ENCODE results near the gene CEBPE. TPM values are rescaled to one million over a fixed set of nuclear protein-coding genes. Genes with fewer than 3 reads are reported as not detected.

CEBPE gene
- total and polyA plus RNA-seq, 2 donors (not counting 1 experiment from before 2014, with no cell fraction given), result 0.37 to 0.45 TPM

GRCh38 chr14:23115039-23115731 lies 3.9 kb downstream of the CEBPE start:
- Histone ChIP-seq H2AFZ (ENCODE audit: insufficient read depth, low read depth, low read length, poor library complexity, severe bottlenecking) (no peak overlapping the region), H4K20me1 (ENCODE audit: control insufficient read depth, insufficient read depth, low read length, poor library complexity, severe bottlenecking) (no peaks in the 10 kb centered on the region), H3K9ac (ENCODE audit: low read length) (no peak overlapping the region), H3K79me2 (ENCODE audit: control insufficient read depth, insufficient read depth, low read length) (no peaks in the 10 kb centered on the region), H3K4me1 (ENCODE audit: control insufficient read depth in 2 of 2, insufficient read depth in 2 of 2, low read length in 2 of 2) (peaks cover 14 to 15% of the 10 kb centered on the region in 2 donors), H3K36me3 (replicated peaks in 1 of 2; ENCODE audit: control extremely low read depth in 1 of 2, control insufficient read depth in 1 of 2, extremely low read depth in 1 of 2, insufficient read depth in 2 of 2, low read length in 1 of 2) (no peaks in the 10 kb centered on the region), H3K27ac (ENCODE audit: low read length in 2 of 2) (no peak overlapping the region), H3K9me3 (ENCODE audit: control extremely low read depth in 1 of 3, control insufficient read depth in 2 of 3, insufficient read depth in 1 of 3, low read length in 2 of 3) (peaks cover 0 to 3% (median 0%) of the 10 kb centered on the region in 3 donors), H3K27me3 (replicated peaks in 1 of 4; ENCODE audit: control extremely low read depth in 1 of 4, control insufficient read depth in 3 of 4, insufficient read depth in 4 of 4, low read length in 3 of 4) (peaks cover 0 to 27% (median 11%) of the 10 kb centered on the region in 4 experiments), H3K4me3 (ENCODE audit: control extremely low read depth in 1 of 5, extremely low read depth in 1 of 5, insufficient read depth in 1 of 5, low read depth in 2 of 5, low read length in 4 of 5) (no peak overlapping the region), H3K4me2 (replicated peaks; ENCODE audit: low read depth, low read length, poor library complexity, severe bottlenecking) (no peak overlapping the region)
- no peak overlapping the region for H3K27ac Mint-ChIP-seq
- ATAC-seq (ENCODE audit: low read depth) (no peak), DNase-seq (no peak)
- TF ChIP-seq EZH2 (IDR thresholded peaks at IDR 0.05; ENCODE audit: borderline replicate concordance, insufficient read depth, low read depth, low read length, poor library complexity, severe bottlenecking) (no peak), CTCF (IDR thresholded peaks at IDR 0.05) (no peak)
- H3K4me3 Mint-ChIP-seq, result no peak overlapping the region
- POLR2A ChIA-PET, result no interaction called here
- H3K4me1 Mint-ChIP-seq, result peaks cover 13% of the 10 kb centered on the region
- intact Hi-C loops (cut with micrococcal nuclease), result no loop called here
- CTCF ChIA-PET, result interaction anchor here (0.6 kb wide), 1 partner anchor 365 kb away, joined by 3 read pairs; no protein-coding TSS in a partner anchor
- H3K27me3 Mint-ChIP-seq, result peaks cover 19% of the 10 kb centered on the region
- no peaks in the 10 kb centered on the region for H3K9me3 Mint-ChIP-seq (ENCODE audit: insufficient read depth)
- WGBS (ENCODE audit: insufficient coverage), result 83% methylated on average over 6 of the region's 10 CpGs

DNA sequence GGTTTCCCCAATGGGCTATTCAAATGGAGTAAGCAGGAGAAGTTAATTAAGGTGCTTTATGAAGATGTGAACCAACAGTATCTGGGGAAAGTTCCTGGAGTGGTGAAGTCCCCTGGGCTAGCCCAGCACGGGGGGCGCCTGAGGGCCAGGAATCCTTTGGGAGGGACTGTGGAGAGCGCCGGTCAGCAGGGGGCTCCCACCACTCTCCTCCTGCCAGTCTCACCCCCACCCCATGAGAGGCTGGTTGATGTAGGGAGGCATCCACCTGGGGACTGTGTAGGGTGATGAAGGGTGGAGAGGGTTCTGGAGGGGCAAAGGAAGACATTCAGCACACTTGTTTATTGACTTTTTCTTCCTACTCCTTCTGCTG lies 4.4 kb downstream of the CEBPE start:
- no peak for DNase-seq
- Histone ChIP-seq H3K27me3 (replicated peaks in 1 of 4; ENCODE audit: control extremely low read depth in 1 of 4, control insufficient read depth in 3 of 4, insufficient read depth in 4 of 4, low read length in 3 of 4) (peaks cover 0 to 27% (median 11%) of the 10 kb centered on the region in 4 experiments), H3K36me3 (replicated peaks in 1 of 2; ENCODE audit: control extremely low read depth in 1 of 2, control insufficient read depth in 1 of 2, extremely low read depth in 1 of 2, insufficient read depth in 2 of 2, low read length in 1 of 2) (no peaks in the 10 kb centered on the region), H4K20me1 (ENCODE audit: control insufficient read depth, insufficient read depth, low read length, poor library complexity, severe bottlenecking) (no peaks in the 10 kb centered on the region), H3K4me3 (ENCODE audit: control extremely low read depth in 1 of 5, extremely low read depth in 1 of 5, insufficient read depth in 1 of 5, low read depth in 2 of 5, low read length in 4 of 5) (no peak overlapping the region), H3K4me1 (ENCODE audit: control insufficient read depth in 2 of 2, insufficient read depth in 2 of 2, low read length in 2 of 2) (peaks cover 8 to 10% of the 10 kb centered on the region in 2 donors), H3K9ac (ENCODE audit: low read length) (no peak overlapping the region), H3K4me2 (replicated peaks; ENCODE audit: low read depth, low read length, poor library complexity, severe bottlenecking) (no peak overlapping the region), H2AFZ (ENCODE audit: insufficient read depth, low read depth, low read length, poor library complexity, severe bottlenecking) (no peak overlapping the region), H3K79me2 (ENCODE audit: control insufficient read depth, insufficient read depth, low read length) (no peaks in the 10 kb centered on the region), H3K9me3 (ENCODE audit: control extremely low read depth in 1 of 3, control insufficient read depth in 2 of 3, insufficient read depth in 1 of 3, low read length in 2 of 3) (peaks cover 0 to 3% (median 0%) of the 10 kb centered on the region in 3 donors), H3K27ac (ENCODE audit: low read length in 2 of 2) (no peak overlapping the region)
- Mint-ChIP-seq H3K27me3 (peaks cover 19% of the 10 kb centered on the region), H3K9me3 (ENCODE audit: insufficient read depth) (no peaks in the 10 kb centered on the region), H3K4me1 (peaks cover 8% of the 10 kb centered on the region), H3K4me3 (no peak overlapping the region), H3K27ac (no peak overlapping the region)
- ATAC-seq (ENCODE audit: low read depth), result no peak
- POLR2A ChIA-PET, result no interaction called here
- intact Hi-C loops (cut with micrococcal nuclease), result no loop called here
- TF ChIP-seq EZH2 (IDR thresholded peaks at IDR 0.05; ENCODE audit: borderline replicate concordance, insufficient read depth, low read depth, low read length, poor library complexity, severe bottlenecking) (no peak), CTCF (IDR thresholded peaks at IDR 0.05) (no peak)
- CTCF ChIA-PET, result interaction anchor here (0.6 kb wide), 1 partner anchor 366 kb away, joined by 3 read pairs; no protein-coding TSS in a partner anchor
- no CpG with 5 or more reads among the region's 4 CpGs for WGBS (ENCODE audit: insufficient coverage)

Measured in B cell (primary cell).